ENCODE results near the gene DNAJB4.

Gene DNAJB4

DNA sequence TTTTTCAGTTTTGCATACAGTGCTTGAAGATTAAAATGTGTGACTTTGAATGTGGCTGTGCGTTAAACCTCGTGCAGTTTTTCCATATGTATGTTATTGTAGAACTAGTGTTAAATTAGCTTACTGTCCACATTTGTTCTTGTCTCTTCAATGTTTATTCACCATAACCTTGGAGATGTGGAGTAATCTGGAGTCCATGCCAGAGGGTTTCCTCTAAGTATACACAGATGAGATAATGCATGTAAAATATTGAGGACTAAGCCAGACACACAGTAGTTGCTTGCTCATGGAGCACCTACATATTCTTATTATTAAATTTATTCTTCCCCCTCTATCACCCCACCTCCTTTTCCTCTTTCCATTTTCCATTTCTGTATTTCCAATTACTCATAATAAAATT, 33.3 kb downstream of the DNAJB4 start:
- DNase-seq (ENCODE audit: low read depth in 2 of 2): no peak

GRCh38 chr1:78038491-78038939, 33.8 kb downstream of the DNAJB4 start:
- no peak for DNase-seq (ENCODE audit: low read depth in 2 of 2)

GRCh38 chr1:78040484-78041089, 35.8 kb downstream of the DNAJB4 start:
- DNase-seq (ENCODE audit: low read depth in 2 of 2): no peak

DNA sequence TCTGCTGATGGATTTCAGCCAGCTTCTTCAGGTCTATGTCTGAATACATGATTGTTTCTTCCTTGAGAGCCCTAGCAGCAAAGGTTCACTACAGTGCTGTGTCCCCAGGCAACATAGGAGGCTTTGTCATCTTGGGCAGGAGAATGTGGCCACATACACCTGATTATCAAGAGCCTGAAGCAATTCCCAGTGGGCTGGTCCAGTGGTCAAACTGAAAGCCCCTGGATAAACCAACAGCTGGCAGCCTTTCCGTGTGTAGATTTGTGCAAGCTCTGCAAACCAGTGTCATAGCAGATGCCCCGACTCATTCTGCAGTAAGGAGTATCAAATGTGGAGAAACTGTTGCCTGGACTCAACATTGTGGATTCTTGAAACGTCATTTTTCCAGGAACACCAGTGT, 38.7 kb downstream of the DNAJB4 start:
- no peak for DNase-seq (ENCODE audit: low read depth in 2 of 2)

DNA sequence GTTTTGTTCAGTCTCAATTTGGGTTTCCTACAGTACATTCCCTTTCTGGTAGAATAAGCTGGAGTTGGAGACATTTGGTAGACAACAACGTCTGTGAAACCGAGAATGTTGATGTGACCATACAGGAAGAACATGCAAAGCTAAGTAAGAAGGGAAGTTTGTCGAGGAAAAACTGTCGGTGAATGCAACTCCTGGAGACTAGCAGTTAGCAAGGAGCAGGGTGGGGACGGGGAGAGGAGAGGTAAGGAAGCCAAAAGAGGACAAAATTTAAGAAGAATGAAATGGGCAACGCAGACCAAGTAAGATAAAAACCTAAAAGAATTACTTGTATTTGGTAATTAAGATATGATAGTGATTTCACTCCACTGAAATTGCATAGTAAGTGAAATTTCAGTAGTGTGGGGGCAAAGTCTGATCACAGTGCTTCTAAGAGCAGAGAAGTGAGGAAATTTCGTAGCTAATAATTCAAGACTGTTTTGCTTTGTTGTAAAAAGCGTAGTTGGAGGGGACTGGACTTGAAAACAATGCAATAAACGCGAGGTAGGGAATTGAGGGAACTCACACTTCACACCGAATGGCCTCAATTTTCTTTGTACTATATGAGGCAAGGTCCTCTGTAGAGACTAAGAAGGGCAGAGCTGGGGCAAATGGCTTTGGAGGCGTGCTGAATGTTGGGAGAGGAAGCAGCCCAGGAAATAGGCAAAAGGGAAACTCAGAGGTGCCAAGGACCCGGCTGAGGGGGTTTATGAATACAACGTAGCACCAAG, 40.2 kb downstream of the DNAJB4 start:
- no peak for DNase-seq (ENCODE audit: low read depth in 2 of 2)

DNA sequence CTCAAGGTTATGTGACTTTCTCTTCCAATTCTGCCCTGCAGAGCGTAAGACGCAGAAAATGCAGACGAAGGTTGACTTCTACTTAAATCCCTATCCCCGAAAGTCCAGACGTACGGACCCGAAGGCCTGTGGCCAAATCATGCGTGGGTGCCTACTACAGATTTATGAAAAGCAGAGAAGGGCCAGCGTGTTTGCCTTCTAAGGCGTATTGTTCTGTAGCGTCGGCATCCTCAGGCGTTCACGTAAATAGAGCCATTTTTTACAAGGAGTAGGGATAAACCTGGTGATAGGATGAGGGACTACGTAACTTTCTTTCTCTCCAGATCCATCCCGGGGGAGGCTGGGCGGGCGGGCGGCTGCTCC, 40.8 kb downstream of the DNAJB4 start:
- no peak for DNase-seq (ENCODE audit: low read depth in 2 of 2)

- no peak for DNase-seq (ENCODE audit: low read depth in 2 of 2)
These were observed 41.4 kb downstream of the DNAJB4 start, which contains the start of gene GIPC2 for GRCh38 chr1:78045926-78046778. GIPC2 (plus strand) TSS chr1:78045966; CDS start chr1:78046095, 129 bp downstream.

- DNase-seq (ENCODE audit: low read depth in 2 of 2): no peak
These were observed 42.4 kb downstream of the DNAJB4 start for GRCh38 chr1:78047106-78047505.

- no peak for DNase-seq (ENCODE audit: low read depth in 2 of 2)
These were observed 42.9 kb downstream of the DNAJB4 start for GRCh38 chr1:78047631-78048030.

- no peak for DNase-seq (ENCODE audit: low read depth in 2 of 2)
These were observed 43.7 kb downstream of the DNAJB4 start for GRCh38 chr1:78048446-78048845.

DNA sequence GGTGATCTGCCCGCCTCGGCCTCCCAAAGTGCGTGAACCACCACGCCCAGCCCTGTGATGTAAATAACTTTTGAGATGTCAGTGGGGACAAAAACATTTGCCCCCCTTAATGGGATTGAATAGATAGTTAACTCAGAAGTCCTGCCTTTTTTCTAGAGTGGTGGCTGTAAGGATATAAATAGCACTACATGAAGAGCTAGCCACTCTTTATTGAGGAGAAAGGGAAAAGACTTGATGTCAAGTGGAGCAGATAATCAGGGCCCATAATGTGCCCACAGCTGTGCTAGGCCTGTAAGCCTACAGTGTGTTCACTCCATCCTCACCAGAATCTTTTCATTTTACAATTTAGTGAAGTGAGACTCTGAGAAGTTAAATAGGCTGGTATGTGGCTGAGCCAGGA, 44.7 kb downstream of the DNAJB4 start:
- DNase-seq (ENCODE audit: low read depth in 2 of 2): no peak

DNA sequence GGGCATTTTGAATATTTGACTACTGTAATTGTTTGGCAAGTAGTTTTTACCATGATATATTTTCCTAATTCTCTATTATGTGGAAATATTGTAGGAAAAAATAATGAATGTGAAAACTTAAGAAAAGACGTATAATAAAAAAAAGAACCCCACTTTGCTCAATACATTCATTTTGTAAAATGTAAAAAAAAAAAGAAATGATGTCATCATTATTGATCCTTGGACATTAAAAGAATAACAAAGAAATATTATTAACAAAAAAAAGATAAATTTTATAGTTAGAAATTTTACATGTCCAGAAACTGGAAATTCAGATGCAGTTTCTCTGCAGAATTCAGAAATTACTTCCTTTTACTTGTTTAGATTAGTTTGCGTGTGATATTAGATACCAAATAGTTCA, 46.3 kb downstream of the DNAJB4 start:
- DNase-seq (ENCODE audit: low read depth in 2 of 2): no peak

DNA sequence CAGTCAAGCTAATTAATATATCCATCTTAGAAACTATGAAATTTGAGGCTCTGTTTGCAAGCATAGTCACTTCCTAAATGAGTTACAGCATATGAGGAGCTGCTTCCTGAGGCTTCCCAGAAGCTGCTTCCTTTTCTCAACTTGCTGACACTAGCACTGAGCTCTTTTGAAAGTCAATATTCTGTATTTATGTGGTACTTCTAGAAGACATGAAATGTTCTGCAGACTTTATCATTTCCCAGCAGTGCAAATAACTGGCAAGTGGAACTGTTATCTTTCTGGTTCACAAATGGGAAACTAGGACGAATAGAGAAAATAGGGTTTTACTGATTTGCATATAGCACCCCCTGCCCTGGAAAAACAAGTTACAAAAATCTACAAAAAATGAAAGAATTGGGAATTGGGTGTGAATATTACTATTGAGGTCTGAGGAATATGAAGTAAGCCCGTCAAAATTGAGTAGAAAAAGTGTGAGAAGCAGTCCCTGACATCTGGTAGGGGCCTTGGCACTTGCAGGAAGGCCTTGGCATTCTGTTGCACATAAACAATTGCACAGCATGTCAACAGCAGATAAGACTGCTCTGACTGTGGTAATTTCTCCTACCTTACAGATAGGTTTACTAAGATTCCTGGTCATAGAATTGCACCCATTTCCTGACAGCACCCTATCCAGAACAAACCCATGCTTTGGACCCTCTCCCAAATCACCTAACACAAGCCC, 48.1 kb downstream of the DNAJB4 start:
- no peak for DNase-seq (ENCODE audit: low read depth in 2 of 2)

DNA sequence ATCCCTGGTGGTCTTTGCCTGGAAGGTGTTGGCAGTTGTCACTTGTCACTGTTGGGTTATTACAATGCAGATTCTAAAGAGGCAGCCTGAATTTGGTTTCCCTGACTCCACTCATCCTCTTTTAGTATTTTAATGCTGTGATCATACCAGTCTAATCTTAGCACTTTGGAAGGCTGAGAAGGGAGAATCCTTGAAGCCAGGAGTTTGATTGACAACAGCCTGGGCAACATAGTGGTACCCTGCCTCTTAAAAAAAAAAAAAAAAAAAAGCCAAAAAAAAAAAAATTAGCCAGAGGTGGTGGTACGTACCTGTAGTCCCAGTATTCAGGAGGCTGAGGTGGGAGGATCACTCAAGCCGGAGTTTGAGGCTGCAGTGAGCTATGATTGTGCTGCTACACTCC, 48.8 kb downstream of the DNAJB4 start:
- no peak for DNase-seq (ENCODE audit: low read depth in 2 of 2)

GRCh38 chr1:78054559-78054958, 49.8 kb downstream of the DNAJB4 start:
- DNase-seq (ENCODE audit: low read depth in 2 of 2): no peak

DNA sequence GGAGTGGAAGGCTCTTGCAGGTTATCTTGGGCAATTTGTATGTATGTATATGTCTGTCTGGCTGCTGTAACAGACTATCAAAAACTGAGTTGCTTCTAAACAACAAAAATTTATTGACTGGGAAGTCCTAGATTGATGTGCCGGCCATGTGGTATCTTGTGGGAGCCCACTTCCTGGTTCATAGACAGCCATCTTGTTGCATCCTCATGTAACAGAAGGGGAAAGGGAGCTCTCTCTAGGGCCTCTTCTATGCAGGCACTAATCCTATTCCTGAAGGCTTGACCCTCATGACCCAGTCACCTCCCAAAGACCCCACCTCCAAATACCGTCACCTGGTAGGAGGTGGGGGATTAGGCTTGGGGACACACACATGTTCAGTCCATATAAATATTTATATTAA, 50.2 kb downstream of the DNAJB4 start:
- no peak for DNase-seq (ENCODE audit: low read depth in 2 of 2)

- no peak for DNase-seq (ENCODE audit: low read depth in 2 of 2)
These were observed 50.9 kb downstream of the DNAJB4 start for GRCh38 chr1:78055565-78056132.

- DNase-seq (ENCODE audit: low read depth in 2 of 2): no peak
These were observed 53.9 kb downstream of the DNAJB4 start for GRCh38 chr1:78058670-78059069.

GRCh38 chr1:78060857-78061563, 56.3 kb downstream of the DNAJB4 start:
- DNase-seq (ENCODE audit: low read depth in 2 of 2): no peak

GRCh38 chr1:78061825-78062523, 57.2 kb downstream of the DNAJB4 start:
- peak; percentile 56 to 69 for DNase-seq (ENCODE audit: low read depth in 2 of 2)

Measured in fibroblast of skin of left biceps (primary cell).